GM21381 (cell line): ENCODE data around the gene RASEF.

ENCODE experiments used
- ATAC-seq: cut with Tn5 transposase; IDR thresholded peaks from one replicate; pipeline ENCODE4 v1.9.1; 2021; ENCODE audit warnings: mild to moderate bottlenecking, moderate library complexity; ENCODE audit not compliant: unreplicated experiment

Gene RASEF

GRCh38 chr9:83013867-83014605 lies 48.9 kb downstream of the RASEF start:
- no peak for ATAC-seq

- no peak for ATAC-seq
Measured at GRCh38 chr9:83012922-83013838, 49.8 kb downstream of the RASEF start.

- no peak for ATAC-seq
Measured at GRCh38 chr9:83012168-83012921, 50.6 kb downstream of the RASEF start.

- no peak for ATAC-seq
Measured at GRCh38 chr9:83011611-83012010, 51.3 kb downstream of the RASEF start.

- no peak for ATAC-seq
Measured at GRCh38 chr9:83007521-83008300, 55.2 kb downstream of the RASEF start.

- peak; percentile 54 for ATAC-seq
Measured at GRCh38 chr9:83006378-83006777, 56.6 kb downstream of the RASEF start.

GRCh38 chr9:83005963-83006362 lies 57.0 kb downstream of the RASEF start:
- ATAC-seq, result no peak

- no peak for ATAC-seq
Measured at GRCh38 chr9:83005361-83005760, 57.6 kb downstream of the RASEF start.

- ATAC-seq, result no peak
Measured at GRCh38 chr9:83002329-83002728, 60.6 kb downstream of the RASEF start.

- no peak for ATAC-seq
Measured at GRCh38 chr9:83000765-83001164, 62.2 kb downstream of the RASEF start.

GRCh38 chr9:82998409-82998808 lies 64.5 kb downstream of the RASEF start:
- ATAC-seq, result no peak

- no peak for ATAC-seq
Measured at GRCh38 chr9:82997476-82998140, 65.3 kb downstream of the RASEF start.

- no peak for ATAC-seq
Measured at GRCh38 chr9:82996941-82997340, 66.0 kb downstream of the RASEF start.

- ATAC-seq, result no peak
Measured at GRCh38 chr9:82993856-82994605, 68.9 kb downstream of the RASEF start.

- ATAC-seq, result no peak
Measured at GRCh38 chr9:82991671-82992070, 71.3 kb downstream of the RASEF start.

GRCh38 chr9:82989929-82990328 lies 73.0 kb downstream of the RASEF start:
- ATAC-seq, result no peak

- no peak for ATAC-seq
Measured at GRCh38 chr9:82988488-82988887, 74.5 kb downstream of the RASEF start.

GRCh38 chr9:82987370-82988189 lies 75.4 kb downstream of the RASEF start:
- ATAC-seq, result no peak
